ENCODE data around the gene NAGA.
"Not testable (repeated sequence)": the region's sequence is repeated elsewhere in the genome, so short reads cannot be mapped to it uniquely, and the experiment has no call there.

NAGA gene

DNA sequence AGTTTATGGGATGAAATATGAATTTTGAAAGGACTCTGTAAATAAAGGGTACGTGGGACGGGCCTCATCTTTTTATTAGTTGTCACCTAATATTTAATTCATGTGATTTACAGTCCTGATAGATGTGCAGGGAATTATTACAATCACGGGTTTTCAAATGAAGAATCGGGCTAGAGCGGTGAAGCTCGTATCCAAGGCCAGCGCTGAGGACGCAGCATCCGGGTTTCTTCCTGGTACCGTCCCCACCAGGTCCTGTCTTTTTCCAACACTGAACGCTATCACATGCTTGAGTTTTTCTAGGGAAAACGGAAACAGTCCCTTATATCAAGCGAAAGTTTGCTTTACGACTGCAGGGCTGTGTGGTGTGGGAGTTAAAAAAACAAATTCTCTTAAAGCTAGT is 9.7 kb upstream of the NAGA start:
- H3K27me3 Mint-ChIP-seq: no peaks in the 10 kb centered on the region
- peaks cover 48% of the 10 kb centered on the region for H3K36me3 Mint-ChIP-seq (ENCODE audit: low read depth)

DNA sequence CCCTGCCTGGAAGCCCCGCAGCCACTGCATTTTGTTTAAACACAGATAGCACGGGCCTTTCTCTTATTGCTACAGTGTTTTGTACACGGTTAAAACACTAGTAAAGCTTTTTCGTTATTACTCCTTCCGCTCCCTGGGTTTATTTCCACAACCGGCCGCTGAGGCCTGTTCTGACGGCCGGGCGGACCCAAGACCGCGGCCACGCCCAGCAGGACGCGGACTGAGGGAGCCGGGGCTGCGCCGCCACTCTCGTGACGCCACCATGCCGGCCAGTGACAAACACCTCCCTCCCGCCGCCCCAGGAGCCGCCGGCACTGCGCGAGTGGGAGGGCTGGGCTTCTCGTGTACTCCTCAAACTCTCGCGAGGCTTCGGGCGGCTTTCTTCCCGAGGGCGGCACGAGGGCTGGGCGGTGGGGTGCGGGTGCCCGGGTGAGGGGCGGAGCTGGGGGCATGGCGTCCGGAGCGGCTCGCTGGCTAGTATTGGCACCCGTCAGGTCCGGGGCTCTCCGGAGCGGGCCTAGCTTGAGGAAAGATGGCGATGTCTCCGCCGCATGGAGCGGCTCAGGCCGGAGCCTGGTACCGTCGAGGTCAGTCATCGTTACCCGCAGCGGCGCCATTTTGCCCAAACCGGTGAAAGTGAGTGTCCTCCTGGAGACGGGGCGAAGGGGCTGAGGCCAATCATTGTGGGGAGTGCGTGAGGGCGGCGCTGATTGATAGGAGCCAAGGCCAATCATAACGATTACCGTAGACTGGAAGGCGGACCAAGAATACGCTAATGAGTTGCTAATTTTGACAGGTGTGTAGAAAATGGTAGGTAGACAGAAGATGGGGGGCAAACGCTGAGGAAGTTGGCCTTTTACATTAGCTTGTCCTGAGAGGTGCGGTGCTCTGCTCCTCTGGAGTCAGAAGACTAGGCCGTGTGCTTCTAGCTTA is 9.0 kb upstream of the NAGA start, which contains the start of gene SMDT1:
TSS of gene SMDT1 (plus strand) at position 382 of the 933 bp plus-strand sequence. CDS start at position 451, 69 bp downstream.
- H3K27ac Mint-ChIP-seq: peak within 1 kb of the TSS; percentile 99
- H3K27me3 Mint-ChIP-seq: no peaks in the 10 kb centered on the region
- H3K9me3 Mint-ChIP-seq: no peaks in the 10 kb centered on the region
- peak; percentile 98 for DNase-seq
- H3K4me3 Mint-ChIP-seq: peak within 1 kb of the TSS; percentile 96
- peaks cover 46% of the 10 kb centered on the region for H3K4me1 Mint-ChIP-seq (ENCODE audit: low read depth)
- H3K36me3 Mint-ChIP-seq (ENCODE audit: low read depth): peaks cover 41% of the 10 kb centered on the region

More for the DNA sequence above, 9.7 kb upstream of the NAGA start:
- H3K4me3 Mint-ChIP-seq: peak overlapping the region; percentile 96
- no peaks in the 10 kb centered on the region for H3K9me3 Mint-ChIP-seq
- peak overlapping the region; percentile 99 for H3K27ac Mint-ChIP-seq
- DNase-seq: no peak
- peaks cover 41% of the 10 kb centered on the region for H3K4me1 Mint-ChIP-seq (ENCODE audit: low read depth)

DNA sequence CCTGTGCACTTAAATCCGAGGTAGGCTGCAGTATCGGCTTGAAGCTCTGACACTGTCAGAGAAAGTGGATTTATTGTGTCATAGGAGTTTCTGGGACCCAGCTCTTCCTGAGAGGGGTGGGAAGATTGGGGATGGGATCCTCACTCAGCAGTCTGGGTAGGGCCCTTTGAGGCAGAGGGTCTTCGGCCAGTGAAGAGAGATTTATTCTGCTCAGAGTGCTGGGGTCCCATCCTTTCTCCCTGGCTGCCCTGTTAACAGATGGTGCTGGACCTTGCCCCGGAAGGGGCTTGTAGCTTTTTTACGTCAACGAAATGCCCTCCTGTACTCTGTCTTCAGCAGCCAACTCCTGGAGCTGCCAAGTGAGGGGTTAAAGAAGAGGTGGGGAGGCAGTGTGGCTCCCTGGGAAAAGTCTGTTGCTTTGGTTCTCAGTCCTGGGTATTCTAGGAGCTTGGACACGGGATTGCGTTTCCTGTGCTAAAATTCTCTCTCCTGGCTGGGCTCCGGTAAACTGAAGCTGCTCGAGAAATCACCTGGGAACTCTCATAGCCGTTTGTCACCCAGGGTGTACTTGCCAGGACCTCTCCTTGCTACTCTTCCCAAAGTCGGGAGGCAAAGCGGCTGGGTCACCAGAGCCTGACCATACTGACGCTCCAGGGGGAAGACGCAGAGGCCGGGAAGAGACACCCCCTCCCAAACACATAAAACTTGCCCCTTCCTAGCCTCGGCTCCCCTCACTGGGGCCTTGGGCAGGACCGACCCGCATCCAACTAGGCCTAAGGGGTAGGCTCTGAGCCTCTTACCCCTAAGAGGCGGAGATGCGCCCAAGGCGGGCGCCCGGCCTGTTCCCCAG is 8.1 kb upstream of the NAGA start:
- no peak for DNase-seq
- Mint-ChIP-seq H3K27me3 (no peaks in the 10 kb centered on the region), H3K9me3 (no peaks in the 10 kb centered on the region), H3K4me3 (peak overlapping the region; percentile 96), H3K27ac (peak overlapping the region; percentile 99), H3K4me1 (ENCODE audit: low read depth) (peaks cover 44% of the 10 kb centered on the region), H3K36me3 (ENCODE audit: low read depth) (peaks cover 32% of the 10 kb centered on the region)

DNA sequence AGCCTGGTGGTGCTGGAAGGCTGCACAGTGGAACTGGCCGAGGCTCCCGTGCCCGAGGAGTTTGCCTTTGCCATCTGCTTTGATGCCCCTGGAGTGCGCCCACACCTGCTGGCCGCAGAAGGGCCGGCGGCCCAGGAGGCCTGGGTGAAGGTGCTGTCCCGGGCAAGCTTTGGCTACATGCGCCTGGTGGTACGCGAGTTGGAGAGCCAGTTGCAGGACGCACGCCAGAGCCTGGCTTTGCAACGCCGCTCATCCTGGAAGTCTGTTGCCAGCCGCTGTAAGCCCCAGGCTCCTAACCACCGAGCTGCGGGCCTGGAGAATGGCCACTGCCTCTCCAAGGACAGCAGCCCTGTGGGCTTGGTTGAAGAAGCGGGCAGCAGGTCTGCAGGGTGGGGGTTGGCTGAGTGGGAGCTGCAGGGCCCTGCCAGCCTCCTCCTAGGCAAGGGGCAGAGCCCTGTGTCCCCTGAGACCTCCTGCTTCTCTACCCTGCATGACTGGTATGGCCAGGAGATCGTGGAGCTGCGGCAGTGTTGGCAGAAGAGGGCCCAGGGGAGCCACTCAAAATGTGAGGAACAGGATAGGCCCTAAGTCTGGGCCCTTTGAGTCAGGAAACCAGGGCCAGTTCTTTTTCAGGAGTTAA is 7.0 kb upstream of the NAGA start:
- Mint-ChIP-seq H3K36me3 (ENCODE audit: low read depth) (peaks cover 22% of the 10 kb centered on the region), H3K4me3 (no peak overlapping the region), H3K4me1 (ENCODE audit: low read depth) (peaks cover 50% of the 10 kb centered on the region), H3K27me3 (no peaks in the 10 kb centered on the region), H3K27ac (no peak overlapping the region), H3K9me3 (no peaks in the 10 kb centered on the region)
- no peak for DNase-seq

DNA sequence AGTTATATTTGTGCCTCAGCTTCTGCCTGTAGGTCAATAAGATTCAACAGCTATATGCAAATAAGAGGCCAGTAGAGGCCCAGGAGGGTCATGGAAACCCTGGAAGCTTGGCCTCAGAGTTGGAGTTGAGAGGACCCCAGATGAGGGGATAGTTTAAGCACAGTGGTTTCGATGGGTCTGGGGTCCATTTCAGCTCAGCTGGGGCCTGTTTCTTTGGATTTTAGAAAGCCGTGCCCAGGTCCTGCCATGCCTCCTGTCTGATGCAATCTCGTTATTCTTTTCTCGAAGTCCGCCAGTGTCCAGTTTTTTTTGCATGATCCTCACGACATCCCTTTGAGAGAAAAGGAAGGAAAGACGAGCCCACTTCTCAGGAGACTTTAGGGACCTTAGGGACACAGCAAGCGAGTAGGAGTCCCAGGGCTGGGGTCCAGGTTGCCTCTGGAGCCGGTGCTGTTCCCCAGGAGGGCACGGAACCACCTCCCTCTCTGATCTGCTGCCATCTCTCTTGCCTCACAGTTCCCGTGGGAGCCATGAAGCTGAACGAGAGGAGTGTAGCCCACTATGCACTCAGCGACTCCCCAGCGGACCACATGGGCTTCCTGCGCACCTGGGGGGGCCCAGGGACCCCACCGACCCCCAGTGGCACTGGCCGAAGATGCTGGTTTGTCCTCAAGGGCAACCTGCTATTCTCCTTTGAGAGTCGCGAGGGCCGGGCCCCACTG is 6.3 kb upstream of the NAGA start:
- H3K4me1 Mint-ChIP-seq (ENCODE audit: low read depth): peaks cover 46% of the 10 kb centered on the region
- peak; percentile 25 for DNase-seq
- H3K9me3 Mint-ChIP-seq: no peaks in the 10 kb centered on the region
- no peak overlapping the region for H3K27ac Mint-ChIP-seq
- no peak overlapping the region for H3K4me3 Mint-ChIP-seq
- no peaks in the 10 kb centered on the region for H3K27me3 Mint-ChIP-seq
- H3K36me3 Mint-ChIP-seq (ENCODE audit: low read depth): peaks cover 15% of the 10 kb centered on the region

DNA sequence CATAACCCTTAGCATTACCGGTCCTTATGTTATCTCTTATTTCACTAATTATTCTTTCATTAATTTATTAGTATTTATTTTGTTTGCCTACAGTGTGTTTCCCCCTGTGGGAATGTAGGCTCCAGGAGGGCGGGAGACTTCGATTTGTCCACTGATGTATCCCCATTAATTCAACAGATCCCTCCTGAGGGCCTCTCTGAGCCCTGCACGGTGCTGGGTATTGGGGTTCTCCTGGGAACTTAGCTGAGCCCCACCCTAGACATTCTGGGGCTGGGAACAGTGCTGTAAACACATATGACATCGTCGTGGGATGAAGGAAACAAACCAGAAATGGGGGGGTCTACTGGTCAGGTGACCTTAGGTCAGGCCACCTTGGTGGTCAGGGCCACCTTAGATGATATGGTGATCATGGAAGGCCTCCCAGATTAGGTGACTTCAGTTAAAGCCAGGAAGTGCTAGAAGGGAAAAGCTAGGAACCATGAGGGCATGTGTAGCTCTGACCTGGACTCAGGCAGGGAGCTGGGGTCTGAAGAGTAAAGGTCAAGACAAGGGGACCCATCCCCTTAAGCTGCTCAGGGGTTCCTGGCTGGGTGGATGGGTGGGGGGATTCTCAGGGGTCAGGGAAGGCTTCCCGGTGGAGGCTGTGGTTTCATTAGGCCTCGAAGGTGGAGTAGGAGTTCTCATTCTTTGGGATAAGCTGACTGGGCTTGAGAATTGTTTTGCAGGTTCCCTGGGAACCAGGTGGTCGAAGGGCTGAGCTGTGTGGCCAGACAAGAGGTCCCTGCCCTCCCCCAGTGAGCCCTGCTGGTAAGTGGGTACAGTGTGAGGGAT is 4.4 kb upstream of the NAGA start:
- H3K9me3 Mint-ChIP-seq: no peaks in the 10 kb centered on the region
- H3K4me3 Mint-ChIP-seq: peak overlapping the region; percentile 38
- peaks cover 8% of the 10 kb centered on the region for H3K36me3 Mint-ChIP-seq (ENCODE audit: low read depth)
- peak overlapping the region; percentile 76 for H3K27ac Mint-ChIP-seq
- no peak for DNase-seq
- H3K27me3 Mint-ChIP-seq: no peaks in the 10 kb centered on the region
- H3K4me1 Mint-ChIP-seq (ENCODE audit: low read depth): peaks cover 47% of the 10 kb centered on the region

DNA sequence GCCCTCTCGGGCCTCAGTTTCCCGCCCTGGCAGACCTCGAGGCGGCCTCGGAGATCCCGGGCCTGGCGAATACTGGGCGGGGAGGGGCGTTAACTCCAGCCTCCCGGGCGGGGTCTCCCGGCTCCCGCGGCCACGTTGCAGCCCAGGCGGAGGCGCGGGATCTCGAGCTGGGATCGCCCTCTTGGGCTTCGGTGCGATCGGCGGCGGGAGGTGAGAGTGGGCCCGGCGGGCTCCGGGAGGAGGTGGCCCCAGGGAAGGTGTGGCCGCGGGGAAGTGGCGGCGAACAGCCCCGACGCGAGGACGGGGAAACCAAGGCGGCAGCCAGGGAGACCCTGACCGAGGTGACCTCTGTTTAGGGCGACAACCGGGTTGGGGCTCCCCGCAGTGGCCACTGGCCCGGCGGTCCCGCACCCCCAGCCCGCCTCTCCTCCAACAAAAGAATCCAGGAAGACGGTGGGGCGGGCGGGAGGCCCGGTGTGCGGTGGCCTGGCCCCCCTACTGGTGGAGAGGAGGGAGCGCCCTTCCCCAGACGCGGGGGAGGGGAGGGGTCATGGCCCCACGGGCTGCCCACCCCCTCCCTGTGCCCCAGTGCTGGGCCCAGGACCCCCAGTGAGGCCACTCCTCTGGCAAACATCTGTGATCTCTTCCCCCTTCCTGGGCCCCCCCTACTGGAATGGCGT is 3.7 kb upstream of the NAGA start, which contains the start of gene PHETA2:
TSS of gene PHETA2 (plus strand) at position 117 of the 680 bp plus-strand sequence. CDS start 3,046 bp downstream, outside the sequence.
- DNase-seq: peak; percentile 75
- Mint-ChIP-seq H3K27me3 (no peaks in the 10 kb centered on the region), H3K27ac (peak within 1 kb of the TSS; percentile 82), H3K36me3 (ENCODE audit: low read depth) (peaks cover 4% of the 10 kb centered on the region), H3K4me1 (ENCODE audit: low read depth) (peaks cover 50% of the 10 kb centered on the region), H3K9me3 (no peaks in the 10 kb centered on the region), H3K4me3 (peak within 1 kb of the TSS; percentile 67)

DNA sequence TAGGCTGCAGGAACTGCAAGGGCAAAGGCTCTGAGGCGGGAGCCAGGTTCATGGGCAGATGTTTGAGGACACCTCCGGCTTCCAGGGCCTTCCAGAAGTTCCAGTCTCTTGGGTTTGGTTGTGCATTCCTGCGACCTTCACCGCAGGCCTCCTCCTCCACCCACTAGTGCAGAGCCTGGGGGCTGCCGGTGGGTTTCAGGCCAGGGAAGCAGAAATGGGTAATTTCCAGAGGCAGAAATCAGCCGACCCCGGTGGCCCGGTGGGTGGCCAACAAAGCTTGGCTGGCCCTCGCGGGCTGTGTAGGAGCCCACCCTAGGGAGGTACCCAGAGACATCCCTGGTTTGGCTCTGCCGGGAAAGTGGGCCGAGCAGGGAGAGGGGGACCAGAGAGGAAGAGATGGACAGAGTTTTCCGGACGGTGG is 3.0 kb upstream of the NAGA start:
- Mint-ChIP-seq H3K27me3 (no peaks in the 10 kb centered on the region), H3K9me3 (no peaks in the 10 kb centered on the region), H3K4me3 (peak overlapping the region; percentile 67), H3K36me3 (ENCODE audit: low read depth) (peaks cover 6% of the 10 kb centered on the region), H3K27ac (peak overlapping the region; percentile 82), H3K4me1 (ENCODE audit: low read depth) (peaks cover 47% of the 10 kb centered on the region)
- no peak for DNase-seq

DNA sequence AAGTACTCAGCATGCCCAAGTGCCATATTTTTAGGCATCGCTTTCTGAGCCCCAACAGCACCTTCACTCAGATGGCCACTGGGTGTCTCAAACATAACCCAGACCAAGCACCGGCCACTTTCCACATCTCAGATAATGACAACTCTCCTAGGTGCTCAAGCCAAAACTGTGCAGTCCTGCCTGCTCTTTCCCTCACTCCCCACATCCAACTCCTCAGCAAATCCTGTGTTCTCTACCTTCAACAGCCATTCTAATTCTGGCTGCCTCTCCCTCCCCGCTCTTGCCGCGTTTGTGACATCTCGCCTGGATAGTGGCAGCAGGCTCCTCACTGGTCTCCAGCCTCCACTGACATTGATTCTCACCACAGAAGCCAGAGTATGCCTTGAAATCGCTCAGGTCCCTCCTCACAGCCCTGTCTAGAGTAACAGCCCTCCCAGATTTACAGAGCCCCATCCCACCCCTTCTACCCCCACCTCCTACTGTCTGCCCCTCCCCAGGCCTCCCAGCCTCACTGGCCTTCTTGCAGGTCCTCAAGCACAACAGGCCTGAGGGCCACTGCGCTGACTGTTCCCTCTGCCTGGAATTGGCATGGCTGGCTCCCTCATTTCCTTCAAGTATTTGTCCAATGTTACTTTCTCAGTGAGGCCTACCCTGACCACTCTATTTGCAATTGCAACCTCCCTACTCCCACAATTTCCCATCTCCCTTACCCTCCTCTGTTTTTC is 2.2 kb upstream of the NAGA start:
- DNase-seq: no peak
- Mint-ChIP-seq H3K9me3 (no peaks in the 10 kb centered on the region), H3K27me3 (no peaks in the 10 kb centered on the region), H3K4me3 (peak overlapping the region; percentile 67), H3K27ac (no peak overlapping the region), H3K4me1 (ENCODE audit: low read depth) (peaks cover 45% of the 10 kb centered on the region), H3K36me3 (ENCODE audit: low read depth) (peaks cover 13% of the 10 kb centered on the region)

DNA sequence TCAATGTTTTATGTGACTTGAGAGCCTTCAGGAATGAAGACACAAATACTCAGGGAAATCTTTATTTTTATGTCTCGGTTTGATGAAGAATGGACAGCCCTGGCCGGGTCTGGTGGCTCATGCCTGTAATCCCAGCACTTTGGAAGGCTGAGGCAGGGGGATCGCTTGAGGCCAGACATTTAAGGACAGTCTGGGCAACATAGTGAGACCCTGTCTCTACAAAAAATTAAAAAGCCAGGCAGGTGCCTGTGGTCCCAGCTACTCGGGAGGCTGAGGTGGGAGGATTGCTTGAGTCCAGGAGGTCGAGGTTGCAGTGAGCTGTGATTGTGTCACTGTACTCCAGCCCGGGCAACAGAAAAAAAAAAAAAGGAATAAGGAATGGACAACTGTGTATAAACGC is 896 bp upstream of the NAGA start:
- peak overlapping the region; percentile 90 for H3K27ac Mint-ChIP-seq
- H3K27me3 Mint-ChIP-seq, DNase-seq, H3K9me3 Mint-ChIP-seq: not testable (repeated sequence)
- H3K36me3 Mint-ChIP-seq (ENCODE audit: low read depth): peaks cover 26% of the 10 kb centered on the region
- H3K4me1 Mint-ChIP-seq (ENCODE audit: low read depth): peaks cover 45% of the 10 kb centered on the region
- peak overlapping the region; percentile 85 for H3K4me3 Mint-ChIP-seq

DNA sequence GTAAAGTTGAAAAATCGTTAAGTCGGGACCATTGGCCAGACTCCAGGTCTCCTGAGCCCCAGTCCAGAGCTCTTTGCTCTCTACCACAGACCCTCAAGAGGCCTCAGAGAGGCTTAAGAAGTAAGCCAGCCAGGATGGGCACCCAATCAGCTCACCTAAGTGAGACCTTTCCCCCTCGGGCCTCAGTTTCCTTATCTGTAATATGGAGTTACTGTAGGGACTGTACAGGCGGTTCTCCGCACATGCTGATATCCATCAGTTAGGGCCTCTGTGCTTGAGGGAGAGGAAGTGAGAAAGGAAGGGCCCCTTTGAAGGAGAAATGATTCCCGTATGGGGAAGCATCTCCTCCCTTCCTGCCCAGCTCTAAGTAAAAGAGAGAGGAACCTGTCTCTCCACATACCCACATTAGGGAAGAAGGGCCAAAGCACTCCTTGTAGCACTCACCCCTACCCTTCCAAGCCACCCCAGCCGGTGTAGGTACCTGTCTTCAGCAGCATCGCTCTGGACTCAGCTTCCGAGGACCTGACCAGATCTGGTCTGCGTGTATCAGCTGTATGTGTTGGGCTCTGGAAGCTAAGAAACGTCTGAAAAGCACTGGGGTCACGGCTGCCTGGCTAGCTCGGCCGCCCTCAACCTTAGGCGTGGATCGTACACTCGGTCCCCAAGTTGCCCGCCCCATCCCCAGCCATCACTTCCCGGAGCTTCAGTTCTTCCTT is 653 bp downstream of the NAGA start:
- no peaks in the 10 kb centered on the region for H3K27me3 Mint-ChIP-seq
- peaks cover 39% of the 10 kb centered on the region for H3K4me1 Mint-ChIP-seq (ENCODE audit: low read depth)
- no peak for DNase-seq
- H3K36me3 Mint-ChIP-seq (ENCODE audit: low read depth): peaks cover 39% of the 10 kb centered on the region
- peak overlapping the region; percentile 90 for H3K27ac Mint-ChIP-seq
- no peaks in the 10 kb centered on the region for H3K9me3 Mint-ChIP-seq
- peak overlapping the region; percentile 85 for H3K4me3 Mint-ChIP-seq

DNA sequence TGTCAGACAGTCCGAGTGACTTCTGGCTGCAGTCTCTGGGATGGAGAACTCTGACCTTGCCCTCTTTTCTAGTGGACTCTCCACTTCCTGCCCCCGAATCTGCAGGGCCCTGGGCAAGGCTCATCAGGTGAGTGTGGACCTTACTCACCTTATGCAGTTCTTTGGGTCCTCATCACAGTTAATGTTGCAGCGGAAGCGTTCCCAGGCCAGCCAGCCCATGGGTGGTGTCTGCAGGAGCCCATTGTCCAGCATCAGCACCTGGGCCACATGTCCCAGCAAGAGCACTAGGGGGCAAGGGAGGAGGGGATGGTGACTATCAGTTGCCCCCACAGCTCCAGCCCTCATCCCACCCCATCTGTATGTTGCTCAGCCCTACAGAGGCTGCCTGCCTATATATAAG is 2.3 kb downstream of the NAGA start:
- H3K4me1 Mint-ChIP-seq (ENCODE audit: low read depth): peaks cover 32% of the 10 kb centered on the region
- H3K9me3 Mint-ChIP-seq: no peaks in the 10 kb centered on the region
- H3K27ac Mint-ChIP-seq: no peak overlapping the region
- H3K27me3 Mint-ChIP-seq: no peaks in the 10 kb centered on the region
- H3K36me3 Mint-ChIP-seq (ENCODE audit: low read depth): peaks cover 49% of the 10 kb centered on the region
- H3K4me3 Mint-ChIP-seq: no peak overlapping the region
- DNase-seq: no peak
